Type B pancreatic cell (in vitro differentiated cells): ENCODE results near the gene IL34. TPM values are rescaled to one million over a fixed set of nuclear protein-coding genes. Genes with fewer than 3 reads are reported as not detected.
A peak's percentile ranks its signal among the peaks of the same experiment; 100 is the strongest.

Source experiments
- DNase-seq: peaks from one replicate; pipeline ENCODE4 v3.0.0; 2021; ENCODE audit warnings: mixed read lengths; ENCODE audit not compliant: unreplicated experiment; ENCODE audit errors: extremely low spot score
- H3K27ac Mint-ChIP-seq: 2 replicates; pipeline ENCODE4 v1.8.0; 2021; ENCODE audit warnings: mild to moderate bottlenecking, mixed read lengths
- H3K27me3 Mint-ChIP-seq: 2 replicates; pipeline ENCODE4 v1.8.0; 2021; ENCODE audit warnings: mixed read lengths
- H3K36me3 Mint-ChIP-seq: 2 replicates; pipeline ENCODE4 v1.8.0; 2021; ENCODE audit warnings: mixed read lengths
- H3K4me1 Mint-ChIP-seq: one replicate; pipeline ENCODE4 v1.8.0; 2021; ENCODE audit warnings: mixed read lengths; ENCODE audit not compliant: unreplicated experiment
- H3K4me3 Mint-ChIP-seq: 2 replicates; pipeline ENCODE4 v1.8.0; 2021; ENCODE audit warnings: mild to moderate bottlenecking, mixed read lengths
- H3K9me3 Mint-ChIP-seq: 2 replicates; pipeline ENCODE4 v1.8.0; 2021; ENCODE audit warnings: mixed read lengths
- CTCF ChIP-seq: fragments of 200-600 bp; sonication (generic); conservative IDR thresholded peaks from 2 replicates; pipeline ENCODE4 v1.5.0; 2021; ENCODE audit warnings: antibody characterized with exemption, mild to moderate bottlenecking
- total RNA-seq: library from RNA; stranded (reverse); gene quantifications from 2 replicates; pipeline ENCODE4 v1.2.1, GENCODE V29; 2021; ENCODE audit warnings: low replicate concordance

The IL34 gene
- total RNA-seq, 1 donor from 2014 or later, result not detected

GRCh38 chr16:70679671-70680494, 33.5 kb downstream of the IL34 start:
- TF ChIP-seq CTCF, result peak; percentile 73
- Mint-ChIP-seq H3K36me3 (peaks cover 4% of the 10 kb centered on the region), H3K4me3 (no peak overlapping the region), H3K27ac (no peak overlapping the region), H3K9me3 (no peaks in the 10 kb centered on the region), H3K27me3 (no peaks in the 10 kb centered on the region), H3K4me1 (peaks cover 12% of the 10 kb centered on the region)
- no peak for DNase-seq

- no peak for DNase-seq
- no peaks in the 10 kb centered on the region for H3K27me3 Mint-ChIP-seq
Observed at GRCh38 chr16:70680495-70681381, 34.4 kb downstream of the IL34 start.

GRCh38 chr16:70681382-70682238, 35.3 kb downstream of the IL34 start:
- Mint-ChIP-seq H3K27me3 (no peaks in the 10 kb centered on the region), H3K4me1 (peaks cover 14% of the 10 kb centered on the region), H3K36me3 (no peaks in the 10 kb centered on the region), H3K9me3 (no peaks in the 10 kb centered on the region), H3K4me3 (peak overlapping the region; percentile 58), H3K27ac (no peak overlapping the region)
- TF ChIP-seq CTCF, result no peak
- DNase-seq, result no peak

More at GRCh38 chr16:70680495-70681381, 34.4 kb downstream of the IL34 start:
- H3K36me3 Mint-ChIP-seq, result peaks cover 4% of the 10 kb centered on the region
- H3K27ac Mint-ChIP-seq, result no peak overlapping the region
- H3K4me1 Mint-ChIP-seq, result peaks cover 12% of the 10 kb centered on the region
- no peak overlapping the region for H3K4me3 Mint-ChIP-seq
- no peaks in the 10 kb centered on the region for H3K9me3 Mint-ChIP-seq
- no peak for TF ChIP-seq CTCF

- H3K4me1 Mint-ChIP-seq, result peaks cover 23% of the 10 kb centered on the region
- no peaks in the 10 kb centered on the region for H3K27me3 Mint-ChIP-seq
- no peak for TF ChIP-seq CTCF
- DNase-seq, result no peak
- H3K36me3 Mint-ChIP-seq, result no peaks in the 10 kb centered on the region
- peak overlapping the region; percentile 74 for H3K27ac Mint-ChIP-seq
- peak overlapping the region; percentile 76 for H3K4me3 Mint-ChIP-seq
- H3K9me3 Mint-ChIP-seq, result no peaks in the 10 kb centered on the region
Observed at GRCh38 chr16:70682239-70683145, 36.1 kb downstream of the IL34 start.
